GM23248 (cell line): ENCODE results near the gene NOS2. TPM values are rescaled to one million over a fixed set of nuclear protein-coding genes. Genes with fewer than 3 reads are reported as not detected.
A peak's percentile ranks its signal among the peaks of the same experiment; 100 is the strongest.

Experiments
- DNase-seq: peaks from one replicate; pipeline ENCODE4 v3.0.0-alpha.2; 2015
- H2AFZ ChIP-seq: fragments of 200-600 bp; sonication (generic); 2 replicates; pipeline ENCODE4 v1.6.1; 2016; ENCODE audit warnings: antibody characterized with exemption
- H3F3A ChIP-seq: fragments of 200-600 bp; sonication (generic); 2 replicates; pipeline ENCODE4 v1.6.1; 2016; ENCODE audit warnings: mild to moderate bottlenecking, antibody characterized with exemption, mixed run types; ENCODE audit not compliant: insufficient read depth
- H3K27ac ChIP-seq: fragments of 200-600 bp; sonication (generic); 2 replicates; pipeline ENCODE4 v1.5.1; 2016; ENCODE audit warnings: mild to moderate bottlenecking
- H3K27me3 ChIP-seq: fragments of 200-600 bp; sonication (generic); replicated peaks from 2 replicates; pipeline ENCODE4 v1.6.1; 2016; ENCODE audit warnings: mild to moderate bottlenecking; ENCODE audit not compliant: insufficient read depth
- H3K36me3 ChIP-seq: fragments of 200-600 bp; sonication (generic); 2 replicates; pipeline ENCODE4 v1.6.1; 2016; ENCODE audit warnings: low read depth, mild to moderate bottlenecking
- H3K4me1 ChIP-seq: fragments of 200-600 bp; sonication (generic); 2 replicates; pipeline ENCODE4 v1.6.1; 2016; ENCODE audit warnings: mild to moderate bottlenecking; ENCODE audit not compliant: insufficient read depth
- H3K4me2 ChIP-seq: fragments of 200-600 bp; sonication (generic); one replicate; pipeline ENCODE4 v1.6.1; 2016; ENCODE audit warnings: mild to moderate bottlenecking; ENCODE audit not compliant: unreplicated experiment
- H3K4me3 ChIP-seq: fragments of 200-600 bp; sonication (generic); 2 replicates; pipeline ENCODE4 v1.5.1; 2016; ENCODE audit warnings: mild to moderate bottlenecking
- H3K79me2 ChIP-seq: fragments of 200-600 bp; sonication (generic); 2 replicates; pipeline ENCODE4 v1.6.1; 2016; ENCODE audit warnings: mild to moderate bottlenecking; ENCODE audit not compliant: insufficient read depth
- H3K9ac ChIP-seq: fragments of 200-600 bp; sonication (generic); 2 replicates; pipeline ENCODE4 v1.6.1; 2016; ENCODE audit warnings: mild to moderate bottlenecking
- H3K9me2 ChIP-seq: fragments of 200-600 bp; sonication (generic); 2 replicates; pipeline ENCODE4 v1.6.1; 2016; ENCODE audit warnings: mixed run types, mild to moderate bottlenecking, moderate library complexity; ENCODE audit not compliant: insufficient read depth
- H3K9me3 ChIP-seq: fragments of 200-600 bp; sonication (generic); one replicate; pipeline ENCODE4 v1.6.1; 2017; ENCODE audit warnings: low read depth
- H4K20me1 ChIP-seq: fragments of 200-600 bp; sonication (generic); 2 replicates; pipeline ENCODE4 v1.6.0; 2016; ENCODE audit not compliant: insufficient read depth
- EZH2 ChIP-seq: fragments of 200-600 bp; sonication (generic); IDR thresholded peaks from 2 replicates; pipeline ENCODE4 v1.6.1; 2018; ENCODE audit warnings: antibody characterized with exemption, mild to moderate bottlenecking; ENCODE audit not compliant: insufficient read depth, poor library complexity, severe bottlenecking
- EZH2phosphoT487 ChIP-seq: fragments of 200-600 bp; sonication (generic); IDR thresholded peaks from 2 replicates; pipeline ENCODE4 v1.6.1; 2018; ENCODE audit warnings: antibody characterized with exemption, moderate library complexity, mild to moderate bottlenecking, low read depth; ENCODE audit not compliant: insufficient read depth
- WGBS, 2 experiments: methylation state at CpG; one replicate each; pipeline ENCODE4 v1.1.6; 2015 to 2017; ENCODE audit warnings: low lambda C conversion rate in 2 of 2, low coverage in 1 of 2; ENCODE audit errors: missing lambda C conversion rate in 2 of 2; 5-methylcytosine and 5-hydroxymethylcytosine counted together
- in situ Hi-C: fragments of 300-500 bp; cut with MboI; formaldehyde crosslinking; loops from 2 replicates; pipeline ENCODE4 v1.15.0; 2020
- polyA plus RNA-seq: library from polyadenylated mRNA; unstranded; fragments of >200 nt; fragmentation: Nextera tagmentation; extraction: Ambion mirVana; gene quantifications from 2 replicates; pipeline ENCODE4 v1.2.1, GENCODE V29; 2016
- total RNA-seq: library from RNA; depleted of rRNA; stranded (reverse); fragments of >200 nt; shearing (Covaris generic); gene quantifications from 2 replicates; pipeline ENCODE4 v1.2.3, GENCODE V29; 2014

Gene NOS2
- total and polyA plus RNA-seq, 2 experiments from 2014 or later, result not detected

DNA sequence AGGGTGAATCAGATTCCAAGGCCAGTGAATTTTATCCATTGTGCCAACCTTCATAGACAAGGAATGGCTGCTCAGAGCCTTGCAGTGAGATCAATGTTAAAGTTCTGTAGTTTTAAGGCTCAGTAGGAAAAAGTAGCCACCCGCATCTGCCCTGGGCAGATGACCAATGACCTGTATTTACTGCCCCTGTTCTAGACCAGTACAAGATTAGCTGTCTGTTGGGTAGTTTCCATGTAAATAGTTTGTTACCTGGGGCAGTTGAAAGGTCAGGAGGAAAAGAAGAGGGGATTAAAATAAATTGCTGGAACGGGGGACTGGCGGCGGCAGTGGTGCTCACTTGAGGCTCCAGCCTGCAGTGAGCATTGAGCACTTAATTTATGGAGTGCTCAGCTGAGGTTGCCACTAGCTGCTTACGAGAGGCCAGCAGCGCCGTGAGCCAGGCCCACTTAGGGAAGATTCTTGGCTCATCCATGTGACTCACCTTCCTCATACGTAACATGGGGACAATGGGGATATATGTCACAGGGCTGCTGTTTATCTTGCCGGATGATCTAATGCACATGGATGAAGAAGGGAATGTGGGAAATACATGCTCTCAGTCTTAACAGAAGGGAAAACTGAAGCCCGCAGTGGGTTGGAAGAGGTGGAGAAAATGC, 10.7 kb upstream of the NOS2 start:
- peak; percentile 42 for DNase-seq
- H4K20me1 ChIP-seq, result no peaks in the 10 kb centered on the region

DNA sequence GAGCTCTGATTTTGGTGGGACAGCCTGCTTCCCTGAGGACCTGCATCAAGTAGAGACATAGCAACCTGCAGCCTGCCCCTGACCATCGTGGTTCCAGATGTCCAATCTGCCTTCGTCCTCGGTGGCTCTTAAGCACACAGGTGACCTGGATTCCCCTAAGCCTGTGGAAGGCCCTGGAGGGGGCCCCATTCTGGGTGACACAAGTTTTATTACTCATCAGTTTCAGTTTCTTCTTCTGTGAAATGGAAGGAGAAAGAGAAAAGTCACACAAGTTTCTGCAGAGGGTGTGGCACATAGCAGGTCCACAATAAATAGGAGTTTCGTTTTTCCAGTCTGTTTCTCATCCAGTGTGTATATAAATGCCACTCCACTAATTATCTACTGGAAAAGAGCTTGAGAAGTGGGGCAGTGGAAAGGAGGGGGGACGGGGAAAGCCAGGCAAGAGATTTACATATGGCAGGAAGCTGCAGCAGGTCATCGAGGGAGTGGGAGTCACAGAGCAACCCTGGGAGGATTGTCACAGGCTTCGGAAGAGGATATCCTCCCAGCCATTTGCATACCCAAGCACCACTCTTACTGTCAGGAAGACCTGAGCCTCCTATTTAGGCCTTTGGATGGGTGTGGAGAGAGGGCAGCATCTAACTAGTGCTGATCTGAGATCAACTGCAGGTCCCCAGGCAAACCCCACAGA, 10.0 kb upstream of the NOS2 start:
- in situ Hi-C loops, result no loop called here
- 35 to 40% methylated on average over 7 of the region's 7 CpGs for WGBS, 2 experiments
- no peak for DNase-seq
- Histone ChIP-seq H3F3A (no peaks in the 10 kb centered on the region), H3K36me3 (no peaks in the 10 kb centered on the region), H3K9ac (no peak overlapping the region), H2AFZ (no peak overlapping the region), H3K4me3 (no peak overlapping the region), H3K4me2 (no peak overlapping the region), H3K27ac (no peak overlapping the region), H3K9me2 (no peaks in the 10 kb centered on the region), H4K20me1 (no peaks in the 10 kb centered on the region), H3K9me3 (no peaks in the 10 kb centered on the region), H3K79me2 (no peaks in the 10 kb centered on the region), H3K27me3 (no peaks in the 10 kb centered on the region), H3K4me1 (no peaks in the 10 kb centered on the region)
- TF ChIP-seq EZH2 (no peak), EZH2phosphoT487 (no peak)

More for the DNA sequence above, 10.7 kb upstream of the NOS2 start:
- H3K36me3 ChIP-seq, result no peaks in the 10 kb centered on the region
- in situ Hi-C loops, result no loop called here
- no peak overlapping the region for H3K27ac ChIP-seq
- no peaks in the 10 kb centered on the region for H3K27me3 ChIP-seq
- H3K9me3 ChIP-seq, result no peaks in the 10 kb centered on the region
- no peak overlapping the region for H2AFZ ChIP-seq
- H3K9ac ChIP-seq, result no peak overlapping the region
- TF ChIP-seq EZH2phosphoT487, result no peak
- no peak for TF ChIP-seq EZH2
- no peaks in the 10 kb centered on the region for H3K4me1 ChIP-seq
- no peaks in the 10 kb centered on the region for H3K79me2 ChIP-seq
- H3K4me2 ChIP-seq, result no peak overlapping the region
- no peak overlapping the region for H3K4me3 ChIP-seq
- no peaks in the 10 kb centered on the region for H3F3A ChIP-seq
- no peaks in the 10 kb centered on the region for H3K9me2 ChIP-seq
- WGBS, 2 experiments, result 50% methylated on average over 10 of the region's 10 CpGs

DNA sequence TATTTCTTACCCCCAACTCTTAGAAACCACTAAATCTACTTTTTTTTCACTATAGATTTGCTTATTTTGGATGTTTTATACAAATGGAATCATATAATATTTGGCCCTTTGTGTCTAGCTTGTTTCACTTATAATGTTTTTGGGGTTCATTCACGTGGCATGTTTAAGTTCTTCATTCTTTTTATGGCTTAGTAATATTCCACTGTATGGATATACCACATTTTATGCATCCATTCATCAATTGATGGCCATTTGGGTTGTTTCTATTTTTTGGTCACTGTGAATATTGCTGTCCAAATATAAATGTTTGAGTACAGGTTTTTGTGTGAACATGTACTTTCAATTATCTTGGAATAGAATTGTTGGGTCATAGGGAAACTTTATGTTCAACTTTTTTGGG, 9.2 kb upstream of the NOS2 start:
- H3K4me1 ChIP-seq, result no peaks in the 10 kb centered on the region
- no peak for TF ChIP-seq EZH2phosphoT487
- H3K27me3 ChIP-seq, result no peaks in the 10 kb centered on the region
- DNase-seq, result no peak
- no peak overlapping the region for H3K4me3 ChIP-seq
- H3K9me2 ChIP-seq, result no peaks in the 10 kb centered on the region
- no peak overlapping the region for H3K4me2 ChIP-seq
- no peaks in the 10 kb centered on the region for H3K36me3 ChIP-seq
- H4K20me1 ChIP-seq, result no peaks in the 10 kb centered on the region
- in situ Hi-C loops, result loop anchor here (10.0 kb wide), 1 partner anchor 65 kb away; no protein-coding TSS in a partner anchor
- H3K9me3 ChIP-seq, result no peaks in the 10 kb centered on the region
- no peak overlapping the region for H2AFZ ChIP-seq
- WGBS, 2 experiments, result 52 to 68% methylated on average over 1 of the region's 1 CpG
- no peak overlapping the region for H3K27ac ChIP-seq
- H3K9ac ChIP-seq, result no peak overlapping the region
- H3F3A ChIP-seq, result no peaks in the 10 kb centered on the region
- no peaks in the 10 kb centered on the region for H3K79me2 ChIP-seq

DNA sequence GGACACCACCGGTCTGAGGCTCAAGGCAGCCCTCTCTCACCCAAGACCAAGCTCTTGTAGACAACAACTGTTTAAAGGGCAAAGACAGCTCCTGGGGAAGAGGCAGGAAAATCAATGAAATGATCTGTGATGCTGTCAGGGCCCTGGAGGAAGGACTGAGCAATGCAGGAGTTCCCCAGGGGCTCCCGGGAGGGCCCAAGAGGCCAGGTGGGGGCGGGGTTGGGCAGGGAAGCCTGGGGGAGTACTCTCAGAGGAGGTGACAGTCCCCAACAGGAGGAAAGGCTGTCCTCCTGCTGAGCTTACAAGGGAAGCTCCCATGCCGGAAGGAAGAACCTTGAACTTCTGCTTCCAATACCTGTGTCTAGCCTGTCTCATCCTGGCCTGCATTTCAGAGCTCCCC, 8.3 kb upstream of the NOS2 start:
- Histone ChIP-seq H3F3A (no peaks in the 10 kb centered on the region), H3K4me1 (no peaks in the 10 kb centered on the region), H2AFZ (no peak overlapping the region), H3K79me2 (no peaks in the 10 kb centered on the region), H3K4me2 (no peak overlapping the region), H3K4me3 (no peak overlapping the region), H3K9me3 (no peaks in the 10 kb centered on the region), H4K20me1 (no peaks in the 10 kb centered on the region), H3K9ac (no peak overlapping the region), H3K27ac (no peak overlapping the region), H3K27me3 (no peaks in the 10 kb centered on the region), H3K9me2 (no peaks in the 10 kb centered on the region), H3K36me3 (no peaks in the 10 kb centered on the region)
- in situ Hi-C loops, result loop anchor here (10.0 kb wide), 1 partner anchor 66 kb away; no protein-coding TSS in a partner anchor
- TF ChIP-seq EZH2phosphoT487, result no peak
- no peak for TF ChIP-seq EZH2
- no peak for DNase-seq
- 14 to 50% methylated on average over 2 to 4 of the region's 4 CpGs for WGBS, 2 experiments
